NCI-H345 treated with DMSO at 0.1 percent for 48 hours (cell line): ENCODE data around the gene LPIN3.

Experiments used
- DNase-seq: peaks from one replicate; lab custom pipeline; 2025; ENCODE audit not compliant: unreplicated experiment; lab: John Stamatoyannopoulos, UW

Gene LPIN3

GRCh38 chr20:41390889-41391288, 50.3 kb downstream of the LPIN3 start:
- no peak for DNase-seq

DNA sequence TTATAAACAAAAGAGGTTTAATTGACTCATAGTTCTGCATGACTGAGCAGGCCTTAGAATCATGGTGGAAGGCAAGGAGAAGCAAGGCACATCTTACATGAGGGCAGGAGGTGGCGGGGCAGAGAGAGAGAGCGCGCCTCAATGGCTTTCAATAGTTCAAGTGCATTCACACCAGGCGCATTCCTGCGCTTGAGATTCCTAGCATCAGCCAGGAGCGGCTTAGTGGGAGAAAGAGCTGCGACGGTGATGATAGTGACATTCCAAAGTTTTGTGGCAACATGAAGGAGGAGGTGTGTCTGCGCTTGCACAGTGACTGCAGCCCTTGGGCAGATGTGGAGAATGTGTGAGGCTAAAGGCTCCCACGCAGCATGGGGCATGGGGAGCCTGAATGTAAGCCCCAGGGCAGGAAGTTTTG, 51.0 kb downstream of the LPIN3 start:
- DNase-seq = no peak

- DNase-seq = no peak
Measured at GRCh38 chr20:41392295-41392694, 51.7 kb downstream of the LPIN3 start.

DNA sequence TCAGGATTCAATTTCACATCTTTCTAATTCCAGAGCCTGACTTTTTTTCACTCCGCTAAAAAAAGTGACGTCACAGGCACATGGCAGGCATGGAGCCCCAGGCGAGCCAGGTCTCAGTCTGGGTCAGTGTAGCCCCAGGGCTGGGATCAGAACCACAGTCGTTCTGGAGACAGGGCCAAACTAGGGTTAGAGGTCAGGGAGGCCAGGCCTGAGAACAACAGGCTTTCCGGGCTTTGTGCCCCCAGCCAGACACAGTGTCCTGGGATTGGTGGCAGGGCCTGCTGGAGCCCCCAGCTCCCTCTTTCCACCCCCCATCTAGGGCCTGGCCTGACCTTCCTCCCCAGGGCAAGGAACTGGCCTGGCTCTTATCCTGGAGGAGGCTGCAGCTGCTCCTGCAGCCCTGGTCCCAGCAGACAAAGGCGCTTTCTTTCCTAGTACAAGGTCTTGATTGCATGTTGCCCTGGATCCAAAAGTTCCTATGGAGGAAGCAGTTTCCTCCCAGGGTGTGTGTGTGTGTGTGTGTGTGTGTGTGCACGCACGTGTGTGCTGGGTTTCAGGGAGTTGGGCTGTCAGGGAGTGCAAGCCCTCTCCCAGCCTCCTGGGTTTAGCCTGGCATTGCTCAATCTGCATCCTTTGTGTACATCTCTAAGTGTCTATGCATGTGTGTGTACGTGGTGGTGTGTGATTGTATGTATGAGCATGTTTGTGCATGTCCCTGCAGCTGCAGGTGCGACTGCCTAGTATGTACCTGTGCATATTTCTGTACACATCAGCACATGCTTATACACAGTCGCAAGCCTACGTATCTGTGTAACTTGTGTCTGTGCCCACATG, 52.5 kb downstream of the LPIN3 start:
- DNase-seq = no peak

GRCh38 chr20:41393705-41394066, 53.1 kb downstream of the LPIN3 start:
- DNase-seq = no peak

DNA sequence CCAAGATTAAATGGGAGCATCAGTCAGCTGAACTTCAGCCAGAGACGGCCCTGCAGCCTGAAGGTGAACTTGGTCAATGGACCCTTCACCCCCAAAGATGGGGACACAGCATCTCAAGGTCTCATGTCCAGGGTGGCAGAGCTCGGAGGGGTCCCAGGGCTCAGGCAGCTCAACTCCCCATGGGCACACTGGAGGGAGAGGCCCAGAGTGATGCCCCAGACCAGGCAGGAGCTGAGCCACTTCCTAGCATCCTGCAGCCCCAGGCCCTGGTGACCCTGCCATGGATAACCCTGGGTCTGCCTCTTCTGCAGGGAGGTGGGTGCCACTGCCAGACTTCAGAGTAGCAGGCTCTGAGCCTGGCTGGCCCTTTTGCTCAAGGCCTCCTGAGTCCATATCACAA, 53.5 kb downstream of the LPIN3 start:
- no peak for DNase-seq

GRCh38 chr20:41394931-41395666, 54.5 kb downstream of the LPIN3 start:
- no peak for DNase-seq

GRCh38 chr20:41395667-41396664, 55.3 kb downstream of the LPIN3 start:
- DNase-seq = no peak

DNA sequence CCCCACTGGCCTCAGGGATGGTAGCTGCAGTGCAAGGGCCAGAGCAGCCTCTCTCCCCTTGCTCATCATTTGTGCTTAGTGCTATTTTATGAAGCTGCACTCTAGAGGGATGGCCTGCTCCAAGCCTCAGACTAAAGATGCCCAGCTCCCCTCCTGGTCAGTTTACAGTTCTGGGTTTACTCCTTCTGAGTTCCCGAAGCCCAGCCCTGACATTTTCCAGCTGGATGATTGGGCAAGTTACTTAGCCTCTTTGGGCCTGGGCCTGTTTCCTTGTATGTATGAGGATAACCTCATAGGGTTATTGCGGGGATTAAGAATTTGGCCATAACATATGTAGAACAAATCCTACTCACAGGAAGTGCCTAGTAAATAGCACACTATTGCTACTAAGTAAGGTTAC, 57.8 kb downstream of the LPIN3 start:
- DNase-seq = no peak

- DNase-seq = no peak
Measured at GRCh38 chr20:41403604-41404003, 63.0 kb downstream of the LPIN3 start.

- no peak for DNase-seq
Measured at GRCh38 chr20:41405436-41405835, 64.8 kb downstream of the LPIN3 start.

DNA sequence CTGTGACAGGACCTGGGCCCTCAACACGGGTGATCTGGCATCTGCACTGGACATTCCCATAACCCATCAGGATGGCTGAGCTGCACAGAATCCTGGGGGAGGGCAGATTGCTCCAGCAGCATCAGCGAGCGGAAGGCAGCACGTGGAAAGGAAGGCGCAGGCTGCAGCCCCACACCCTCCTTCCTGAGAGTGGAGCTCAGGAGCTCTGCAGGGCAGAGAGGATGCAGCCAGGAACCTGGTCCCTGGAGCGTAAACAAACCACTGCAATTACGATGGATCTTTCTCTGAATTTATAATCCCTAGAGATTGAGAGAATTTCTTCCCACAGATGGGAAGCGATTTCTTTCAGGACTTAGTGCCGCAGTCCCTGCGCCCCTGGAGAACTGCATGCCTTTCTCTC, 65.7 kb downstream of the LPIN3 start:
- DNase-seq = no peak

DNA sequence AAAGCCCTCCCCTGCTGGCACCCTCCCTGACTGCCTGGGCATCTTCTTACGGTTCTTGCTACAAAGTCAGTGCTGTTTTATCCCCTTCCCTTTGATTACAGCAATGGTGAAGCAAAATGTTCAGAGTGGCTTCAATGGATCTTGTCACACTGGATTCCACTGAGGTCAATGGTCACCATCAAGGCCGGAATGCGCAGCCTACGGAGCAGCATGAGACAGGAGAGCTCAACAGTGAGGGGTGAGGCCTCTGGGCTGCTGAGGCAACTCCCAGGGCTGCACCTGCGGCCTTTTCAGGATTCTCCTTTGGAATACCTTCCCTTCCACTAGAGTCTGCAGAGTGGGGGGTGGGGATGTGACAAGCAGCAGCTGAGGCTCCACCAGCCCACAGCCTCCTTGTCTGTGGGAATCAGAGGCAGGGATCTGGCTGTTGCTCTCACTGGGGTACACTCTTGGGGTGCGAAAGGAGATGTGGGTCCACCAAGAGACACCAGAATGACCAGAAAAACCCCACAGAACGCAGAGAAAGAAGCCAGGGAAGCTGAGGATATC, 66.3 kb downstream of the LPIN3 start:
- DNase-seq = no peak

GRCh38 chr20:41407607-41408006, 67.0 kb downstream of the LPIN3 start:
- no peak for DNase-seq

DNA sequence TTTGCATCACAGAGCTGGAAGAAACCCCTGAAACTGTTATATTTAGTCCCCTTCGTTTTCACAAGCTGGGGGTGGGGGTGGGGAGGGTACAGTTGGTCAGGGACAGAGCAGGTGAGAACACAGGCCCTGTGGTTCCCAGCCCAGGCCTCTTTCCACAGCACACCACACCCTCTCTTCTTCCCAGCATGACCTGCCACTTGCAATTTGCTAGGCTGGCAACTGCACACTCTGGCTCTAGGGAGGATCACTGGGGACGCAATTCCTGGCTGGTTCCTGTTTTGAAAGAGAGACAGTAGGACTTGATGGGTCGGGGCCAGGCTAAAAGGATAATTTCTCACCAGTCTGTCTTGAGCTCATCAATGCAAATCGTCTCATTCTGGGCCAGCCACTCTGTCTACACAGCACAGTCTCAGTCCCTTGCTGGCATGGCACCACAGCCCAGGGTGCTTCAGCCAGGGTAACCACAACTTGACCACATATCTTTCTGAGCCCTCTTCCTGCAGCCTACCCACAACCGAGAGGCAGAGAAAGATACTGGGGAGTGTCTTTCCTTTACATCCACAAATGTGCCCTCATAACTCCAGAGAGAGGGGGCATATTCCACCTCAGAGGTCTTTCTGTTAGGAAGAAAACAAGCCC, 67.7 kb downstream of the LPIN3 start:
- no peak for DNase-seq

- DNase-seq = no peak
Measured at GRCh38 chr20:41408986-41409385, 68.4 kb downstream of the LPIN3 start.
